Esophagus muscularis mucosa (tissue), 3 donors: ENCODE measurements around the gene LPCAT3.

ENCODE experiments used
- CTCF ChIP-seq, 3 experiments: fragments of 200-600 bp in 2 of 3; fragments of 450-650 bp in 1 of 3; sonication (generic) in 2 of 3; IDR thresholded peaks; one replicate each; pipeline ENCODE4 v1.5.1; 2017 to 2019; ENCODE audit warnings: antibody characterized with exemption in 3 of 3, mild to moderate bottlenecking in 2 of 3, moderate library complexity in 1 of 3
- POLR2A ChIP-seq: fragments of 450-650 bp; IDR thresholded peaks from one replicate; pipeline ENCODE4 v1.6.1; 2017; ENCODE audit warnings: antibody characterized with exemption, moderate library complexity, mild to moderate bottlenecking, low read depth
- POLR2AphosphoS5 ChIP-seq, 2 donors: sonication (generic); formaldehyde crosslinking; IDR thresholded peaks; one replicate each; pipeline ENCODE4 v1.6.1; 2017; ENCODE audit warnings: antibody characterized with exemption in 2 of 2

- no peak for TF ChIP-seq CTCF (IDR thresholded peaks at IDR 0.05)
- no peak for TF ChIP-seq POLR2AphosphoS5 (IDR thresholded peaks at IDR 0.05)
- TF ChIP-seq POLR2A: no peak
Measured at GRCh38 chr12:7004287-7004803, 13.9 kb downstream of the LPCAT3 start.
